HG02870 (cell line): Measurements from ENCODE around the gene FDXR.
A peak's percentile ranks its signal among the peaks of the same experiment; 100 is the strongest.
"Not testable (repeated sequence)": the region's sequence is repeated elsewhere in the genome, so short reads cannot be mapped to it uniquely, and the experiment has no call there.

Experiments
- ATAC-seq: cut with Tn5 transposase; IDR thresholded peaks from one replicate; pipeline ENCODE4 v1.9.1; 2021; ENCODE audit warnings: mild to moderate bottlenecking, moderate library complexity; ENCODE audit not compliant: unreplicated experiment

Gene FDXR

GRCh38 chr17:74873037-74873873, 461 bp upstream of the FDXR start:
- peak; percentile 91 for ATAC-seq

GRCh38 chr17:74871356-74872076, 1.3 kb downstream of the FDXR start:
- no peak for ATAC-seq

- no peak for ATAC-seq
These were observed 2.3 kb downstream of the FDXR start for GRCh38 chr17:74870512-74870911.

DNA sequence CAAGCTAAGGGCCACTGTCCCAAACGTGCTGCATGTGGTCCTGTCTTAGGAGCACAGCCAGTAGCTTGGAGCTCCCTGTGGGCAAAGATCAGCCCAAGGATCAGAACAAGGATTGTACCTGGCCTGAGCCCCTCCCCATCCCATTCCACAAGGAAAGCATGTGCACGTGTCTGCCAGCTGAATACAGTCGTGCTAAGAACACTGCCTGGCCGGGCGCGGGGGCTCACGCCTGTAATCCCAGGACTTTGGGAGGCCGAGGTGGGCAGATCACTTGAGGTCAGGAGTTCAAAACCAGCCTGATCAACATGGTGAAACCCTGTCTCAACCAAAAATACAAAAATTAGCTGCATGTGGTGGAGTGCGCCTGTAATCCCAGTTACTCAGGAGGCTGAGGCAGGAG, 2.8 kb downstream of the FDXR start:
- ATAC-seq = not testable (repeated sequence)

DNA sequence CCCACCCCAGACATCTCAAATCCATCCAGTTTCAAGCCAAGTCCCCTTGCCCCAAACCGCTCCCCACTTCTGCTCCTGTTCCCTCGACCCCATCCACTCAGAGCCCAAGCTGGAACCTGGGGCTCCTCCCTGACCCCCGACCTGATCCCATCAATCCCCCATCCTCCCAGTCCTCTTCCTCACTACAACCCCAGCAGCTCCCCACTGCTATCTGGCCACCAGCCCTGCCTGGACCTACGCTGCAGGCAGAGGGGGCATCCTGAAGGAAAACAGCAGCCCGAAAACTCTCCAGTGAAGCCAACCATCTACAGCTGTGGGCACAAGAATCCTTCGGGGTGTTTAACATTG, 3.9 kb downstream of the FDXR start:
- no peak for ATAC-seq

GRCh38 chr17:74868251-74868907, 4.4 kb downstream of the FDXR start:
- ATAC-seq = no peak

DNA sequence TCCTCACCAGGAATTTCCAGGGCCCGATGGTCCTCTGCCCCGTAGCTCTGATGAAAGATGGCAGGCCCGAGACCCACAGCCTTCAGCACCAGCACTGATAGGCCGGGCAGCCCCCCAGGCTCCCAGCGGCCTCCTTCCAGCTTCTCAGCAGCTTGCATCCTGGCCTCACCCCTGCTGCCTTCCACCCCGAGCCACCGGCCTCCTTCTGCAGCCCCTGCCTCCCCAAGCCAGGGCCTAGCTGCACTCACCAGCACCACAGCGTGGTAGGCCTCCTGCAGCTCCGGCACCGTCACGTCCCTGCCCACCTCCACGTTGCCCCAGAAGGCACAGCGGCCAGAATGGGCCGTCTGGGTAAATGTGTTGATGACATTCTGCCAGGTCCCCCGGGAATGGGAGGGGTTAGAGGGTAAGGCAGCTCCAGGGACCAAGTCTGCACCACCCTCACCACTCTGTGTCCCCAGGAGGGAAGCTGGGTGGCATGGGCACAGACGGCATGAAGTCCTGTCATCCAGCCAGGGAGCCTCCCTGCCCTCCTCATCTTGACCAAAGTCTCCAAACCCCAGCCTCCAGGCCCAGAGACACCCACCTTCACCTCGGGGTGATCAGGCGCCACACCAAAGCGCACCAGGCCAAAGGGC, 6.5 kb downstream of the FDXR start:
- ATAC-seq = no peak

DNA sequence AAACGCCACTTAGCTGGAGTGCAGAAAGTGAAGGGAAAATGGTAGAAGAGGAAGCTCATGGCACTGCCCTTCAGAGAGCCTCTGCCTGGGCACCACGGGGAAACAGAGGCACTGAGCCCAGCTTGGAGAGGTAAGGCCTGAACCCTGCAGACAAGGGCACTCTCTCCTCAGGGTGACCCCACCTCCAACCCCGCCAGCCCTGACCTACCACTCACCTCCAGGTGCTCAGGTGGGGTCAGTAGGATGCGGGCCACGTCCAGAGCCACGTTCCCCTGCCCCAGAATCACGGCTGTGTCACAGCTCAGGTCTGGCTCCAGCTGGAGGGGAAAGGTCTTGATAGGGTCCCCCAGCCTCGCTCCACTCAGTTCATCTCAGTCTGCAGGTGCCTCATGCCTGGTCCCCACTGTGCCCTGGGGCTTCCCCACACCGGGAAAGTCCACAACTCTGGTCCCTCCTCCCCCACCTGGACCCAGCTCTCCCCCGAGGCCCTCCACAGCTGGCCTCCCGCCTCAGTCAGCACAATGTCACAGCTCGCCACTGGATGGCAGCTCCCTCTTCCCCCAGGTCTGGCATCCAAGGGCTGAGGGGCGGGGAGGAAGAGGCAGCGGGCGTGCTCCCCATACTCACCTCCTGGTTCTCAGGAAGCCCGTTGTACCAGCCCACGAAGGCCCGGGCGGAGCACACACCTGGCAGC, 7.1 kb downstream of the FDXR start:
- no peak for ATAC-seq

DNA sequence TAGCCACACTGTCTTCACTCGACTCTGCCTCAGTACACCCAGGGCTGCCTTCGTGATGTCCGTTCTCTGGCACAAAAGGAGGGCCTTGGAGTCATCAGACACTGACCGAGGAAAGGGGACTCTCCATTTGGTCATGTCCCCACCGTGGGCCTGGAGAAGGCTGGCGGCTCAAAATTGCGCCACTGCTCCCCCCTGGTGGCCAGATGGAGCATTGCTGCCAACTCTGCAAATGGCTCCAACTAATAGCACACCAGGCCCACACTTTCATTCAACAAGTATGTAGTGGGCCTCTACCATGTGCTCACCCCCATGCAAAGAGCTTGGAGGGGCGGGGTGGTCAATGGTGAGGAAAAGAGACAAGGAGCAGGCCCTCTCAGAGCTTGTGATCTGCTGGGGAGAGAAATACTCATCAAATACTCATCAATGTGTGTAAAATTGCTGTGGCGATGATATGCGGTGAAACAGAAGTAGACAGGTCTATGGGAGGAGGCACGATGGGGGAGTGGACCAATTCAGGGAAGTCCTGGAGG, 7.9 kb downstream of the FDXR start:
- ATAC-seq = no peak

- no peak for ATAC-seq
These were observed 8.4 kb downstream of the FDXR start for GRCh38 chr17:74864297-74864865.

DNA sequence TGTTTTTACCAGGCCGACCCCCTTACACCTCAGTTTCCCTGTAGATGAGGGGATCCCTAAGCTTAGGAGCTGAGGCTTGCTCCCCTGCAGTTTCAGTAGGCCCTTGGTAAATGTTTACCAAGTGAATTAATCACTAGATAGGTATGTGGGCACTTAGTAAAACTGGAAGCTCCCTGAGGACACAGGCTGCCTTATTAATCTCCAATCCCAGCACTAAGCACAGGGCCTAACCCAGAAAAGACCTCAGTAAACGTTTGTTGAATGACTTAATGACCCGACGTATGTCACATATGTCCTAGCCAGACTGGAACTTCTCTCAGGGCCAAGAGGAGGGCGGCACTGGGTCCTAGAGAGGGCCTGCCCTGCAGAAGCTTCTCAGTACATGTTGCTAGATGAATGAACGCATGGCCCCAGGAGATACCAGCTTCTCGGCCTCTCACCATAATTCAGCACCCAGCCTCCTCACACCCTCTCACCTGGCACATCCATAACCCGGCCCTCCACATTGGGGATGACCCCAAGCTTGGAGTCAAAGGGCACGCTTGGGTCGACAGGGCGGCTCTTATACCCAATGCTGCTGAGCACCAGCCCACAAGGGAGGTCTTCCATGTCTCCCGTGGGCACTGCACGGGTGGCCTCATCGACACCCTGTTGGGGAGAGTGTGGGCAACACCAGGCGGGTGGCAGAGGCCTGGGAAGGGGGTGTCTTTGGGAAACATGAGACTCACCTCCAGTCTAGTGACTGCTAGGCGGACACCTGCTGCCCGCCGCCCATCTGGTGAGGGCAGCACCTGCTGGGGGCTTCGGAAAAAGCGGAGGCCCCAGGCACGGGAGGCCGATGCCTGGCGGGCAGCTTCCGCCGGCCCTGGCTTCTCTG, 9.1 kb downstream of the FDXR start:
- no peak for ATAC-seq

DNA sequence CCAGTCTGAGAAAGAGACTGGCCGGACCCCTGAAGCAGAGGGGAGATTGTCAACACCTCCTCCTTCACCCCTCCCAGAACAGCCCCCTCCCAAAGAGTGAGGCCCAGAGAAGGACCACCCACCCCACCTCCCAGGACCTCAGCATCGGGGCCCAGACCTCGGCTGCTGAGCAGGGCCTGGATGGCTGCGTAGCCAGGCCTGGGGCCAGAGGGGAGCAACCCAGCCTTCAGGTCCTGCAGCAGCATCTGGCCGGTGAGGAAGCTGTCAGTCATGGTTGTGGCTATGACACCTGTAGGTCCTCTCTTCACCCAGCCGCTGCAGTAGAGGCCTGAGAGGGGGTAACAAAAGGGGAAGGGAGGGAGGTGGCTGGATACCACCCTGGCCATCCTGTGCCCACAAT, 9.9 kb downstream of the FDXR start:
- no peak for ATAC-seq

DNA sequence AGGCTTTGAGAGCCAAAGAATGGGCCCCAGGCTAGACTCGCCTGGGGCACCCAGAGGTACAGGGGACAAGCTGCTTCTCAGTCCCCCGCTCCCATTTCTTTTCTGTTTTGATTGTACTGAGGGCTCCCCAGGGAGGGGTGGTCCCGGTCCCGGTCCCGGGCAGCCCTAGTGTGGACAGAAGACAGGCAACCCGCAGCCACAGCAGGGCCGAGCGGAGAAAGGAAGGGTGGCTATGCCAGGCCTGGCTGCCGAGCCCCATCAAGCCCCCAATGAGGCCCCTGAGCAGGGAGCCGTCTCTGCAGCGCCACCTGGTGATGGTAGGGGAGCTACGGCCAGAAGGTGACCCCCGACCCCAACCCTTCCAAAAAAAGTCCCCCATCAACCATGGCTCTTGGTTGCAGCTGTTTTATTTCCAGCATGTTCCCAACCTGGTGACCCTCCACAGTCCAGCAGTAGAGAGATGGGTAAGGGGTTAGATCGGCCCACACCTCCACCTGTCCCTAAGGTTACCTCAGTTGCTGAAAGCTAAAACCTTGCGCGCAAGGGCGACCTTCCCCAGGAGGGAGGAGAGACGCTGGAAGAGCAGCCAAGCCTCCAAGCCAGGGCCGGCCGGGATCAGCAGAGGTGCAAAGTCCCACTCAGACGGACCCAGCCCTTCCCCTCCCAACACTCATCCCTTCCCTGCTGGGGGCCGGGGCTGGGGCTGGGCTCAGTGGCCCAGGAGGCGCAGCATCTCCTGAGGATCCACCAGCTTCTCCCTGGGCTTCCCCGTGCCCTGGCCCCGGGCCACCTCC, 10.5 kb downstream of the FDXR start:
- no peak for ATAC-seq

- ATAC-seq = no peak
These were observed 11.1 kb downstream of the FDXR start for GRCh38 chr17:74861662-74862107.

- no peak for ATAC-seq
These were observed 11.7 kb downstream of the FDXR start for GRCh38 chr17:74860872-74861661.

DNA sequence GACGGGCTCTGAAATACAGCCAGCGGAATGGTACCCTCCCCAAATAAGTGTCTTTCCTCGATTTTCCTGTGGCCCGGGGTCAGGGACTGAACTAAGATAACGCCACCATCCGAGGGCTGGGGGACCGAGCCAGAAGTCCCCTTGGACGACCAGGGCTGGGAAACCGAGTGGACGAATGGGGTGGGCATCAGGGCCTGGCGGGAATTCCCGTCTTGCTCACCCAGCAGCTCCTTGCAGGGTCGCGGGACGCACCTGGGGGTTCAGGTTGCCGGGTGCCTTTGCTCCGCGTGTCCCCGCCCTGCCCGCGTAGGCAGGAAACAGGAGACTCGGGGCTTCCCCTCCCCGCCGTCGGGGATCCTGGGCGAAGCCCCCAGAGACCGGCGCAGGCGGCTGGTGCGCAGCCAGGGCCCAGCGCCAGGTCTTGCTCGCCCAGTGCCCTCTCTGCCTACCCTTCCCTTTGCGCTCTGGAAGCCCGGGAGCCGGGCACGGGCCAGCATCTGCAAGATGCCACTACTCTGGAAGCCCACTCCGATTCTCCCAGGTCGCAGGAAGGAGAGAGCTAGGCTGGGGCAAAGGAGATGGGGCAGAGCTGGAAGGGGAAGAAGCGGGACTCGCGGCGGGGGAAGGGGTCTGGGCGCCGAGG, 12.4 kb downstream of the FDXR start:
- ATAC-seq = no peak
